Liver (tissue), 9 donors: ENCODE data around the gene FBXW11. TPM values are rescaled to one million over a fixed set of nuclear protein-coding genes. Genes with fewer than 3 reads are reported as not detected.

Experiments used
- DNase-seq: peaks from one replicate; pipeline ENCODE4 v3.0.0-alpha.2; 2017; ENCODE audit warnings: low spot score
- H3K27ac ChIP-seq, 2 donors: one replicate each; pipeline ENCODE4 v1.7.0; 2013; ENCODE audit warnings: inconsistent platforms in 2 of 2, low read length in 2 of 2, control low read depth in 1 of 2, low read depth in 1 of 2, mild to moderate bottlenecking in 1 of 2
- H3K27me3 ChIP-seq, 4 donors: one replicate each; pipeline versions ENCODE4 v1.6.1 to v1.7.0; 2013; ENCODE audit warnings: low read length in 3 of 4, inconsistent platforms in 1 of 4, mild to moderate bottlenecking in 1 of 4, moderate library complexity in 1 of 4; ENCODE audit not compliant: control insufficient read depth in 4 of 4, insufficient read depth in 4 of 4
- H3K36me3 ChIP-seq, 4 donors: one replicate each; pipeline versions ENCODE4 v1.6.1 to v1.7.0; 2013; ENCODE audit warnings: low read length in 3 of 4, mild to moderate bottlenecking in 3 of 4, low read depth in 1 of 4, moderate library complexity in 1 of 4; ENCODE audit not compliant: control insufficient read depth in 4 of 4, insufficient read depth in 3 of 4
- H3K4me1 ChIP-seq, 4 donors: one replicate each; pipeline versions ENCODE4 v1.6.1 to v1.7.0; 2013; ENCODE audit warnings: low read length in 3 of 4, mild to moderate bottlenecking in 3 of 4, moderate library complexity in 1 of 4; ENCODE audit not compliant: control insufficient read depth in 4 of 4, insufficient read depth in 4 of 4
- H3K4me3 ChIP-seq, 3 donors: one replicate each; pipeline versions ENCODE4 v1.6.1 to v1.7.0; 2013; ENCODE audit warnings: low read length in 3 of 3, control low read depth in 1 of 3, low read depth in 1 of 3, mild to moderate bottlenecking in 1 of 3
- H3K9ac ChIP-seq, 2 donors: one replicate each; pipeline ENCODE4 v1.7.0; 2013; ENCODE audit warnings: low read length in 2 of 2, mild to moderate bottlenecking in 2 of 2, moderate library complexity in 2 of 2, control low read depth in 1 of 2, low read depth in 1 of 2
- H3K9me3 ChIP-seq, 4 donors: one replicate each; pipeline versions ENCODE4 v1.6.1 to v1.7.0; 2013; ENCODE audit warnings: low read length in 3 of 4; ENCODE audit not compliant: control insufficient read depth in 4 of 4
- CTCF ChIP-seq: fragments of 150-350 bp; IDR thresholded peaks from 2 replicates; pipeline ENCODE4 v1.5.1; 2017; ENCODE audit warnings: improper control_type of control experiment, low read depth, low read length; ENCODE audit not compliant: missing input control
- EGR1 ChIP-seq, 2 donors: IDR thresholded peaks; 2 replicates each; pipeline ENCODE4 v1.6.1; 2016 to 2018; ENCODE audit warnings: antibody characterized with exemption in 2 of 2, low read depth in 2 of 2
- FOXA1 ChIP-seq: IDR thresholded peaks from 2 replicates; pipeline ENCODE4 v1.6.1; 2016; ENCODE audit warnings: antibody characterized with exemption
- GABPA ChIP-seq, 2 donors: IDR thresholded peaks in 1 of 2; conservative IDR thresholded peaks in 1 of 2; 2 replicates each; pipeline ENCODE4 v1.6.1; 2016; ENCODE audit warnings: antibody characterized with exemption in 2 of 2, mild to moderate bottlenecking in 1 of 2, moderate library complexity in 1 of 2
- HNF4A ChIP-seq, 2 donors: conservative IDR thresholded peaks; 2 replicates each; pipeline ENCODE4 v1.6.1; 2016; ENCODE audit warnings: antibody characterized with exemption in 2 of 2, mild to moderate bottlenecking in 2 of 2
- HNF4G ChIP-seq: IDR thresholded peaks from 2 replicates; pipeline ENCODE4 v1.6.1; 2016; ENCODE audit warnings: antibody characterized with exemption
- JUND ChIP-seq, 2 donors: IDR thresholded peaks; 2 replicates each; pipeline ENCODE4 v1.6.1; 2016; ENCODE audit warnings: antibody characterized with exemption in 2 of 2
- NR2F2 ChIP-seq: IDR thresholded peaks from 2 replicates; pipeline ENCODE4 v1.6.1; 2016; ENCODE audit warnings: antibody characterized with exemption
- RAD21 ChIP-seq, 2 donors: IDR thresholded peaks; 2 replicates each; pipeline ENCODE4 v1.6.1; 2016; ENCODE audit warnings: antibody characterized with exemption in 2 of 2, mild to moderate bottlenecking in 2 of 2
- RXRA ChIP-seq, 2 donors: IDR thresholded peaks; 2 replicates each; pipeline ENCODE4 v1.6.1; 2017 to 2018; ENCODE audit warnings: antibody characterized with exemption in 2 of 2, mild to moderate bottlenecking in 1 of 2
- SP1 ChIP-seq: IDR thresholded peaks from 2 replicates; pipeline ENCODE4 v1.6.1; 2018; ENCODE audit warnings: antibody characterized with exemption, mild to moderate bottlenecking
- TAF1 ChIP-seq: conservative IDR thresholded peaks from 2 replicates; pipeline ENCODE4 v1.6.1; 2016; ENCODE audit warnings: antibody characterized with exemption, mild to moderate bottlenecking
- YY1 ChIP-seq: IDR thresholded peaks from 2 replicates; pipeline ENCODE4 v1.6.1; 2016; ENCODE audit warnings: antibody characterized with exemption, mild to moderate bottlenecking
- ZBTB33 ChIP-seq: IDR thresholded peaks from 2 replicates; pipeline ENCODE4 v1.6.1; 2016; ENCODE audit warnings: antibody characterized with exemption
- WGBS: extraction: QIAGEN DNeasy Blood & Tissue Kit; methylation state at CpG from one replicate; pipeline ENCODE4 v1.1.7; 2013; 5-methylcytosine and 5-hydroxymethylcytosine counted together
- polyA plus RNA-seq, 2 donors: library from polyadenylated mRNA; stranded (reverse) in 1 of 2; unstranded in 1 of 2; fragments of 200-250 nt in 1 of 2; fragments of >200 nt in 1 of 2; fragmentation: Nextera tagmentation in 1 of 2; extraction: Ambion mirVana in 1 of 2; gene quantifications; one replicate each; pipeline versions ENCODE4 v1.2.1 to v1.2.3, GENCODE V29; 2013 to 2015
- total RNA-seq, 2 donors: library from RNA; depleted of rRNA; stranded (reverse); fragments of >200 nt; gene quantifications; one replicate each; pipeline ENCODE4 v1.2.3, GENCODE V29; 2014
- TF ChIP-seq, protein P1 (sequence below): IDR thresholded peaks from 2 replicates; pipeline ENCODE4 v1.6.1; 2016; ENCODE audit warnings: antibody characterized with exemption
- TF ChIP-seq, protein P2 (sequence below): IDR thresholded peaks from 2 replicates; pipeline ENCODE4 v1.6.1; 2016; ENCODE audit warnings: antibody characterized with exemption, mild to moderate bottlenecking
- donor health status: healthy.
- donor health status: healthy.
- donor health status: healthy.
- donor health status: healthy.
- donor health status: healthy.

Gene FBXW11
- total and polyA plus RNA-seq, 4 donors, result 11.2 to 37.5 (median 22.0) TPM

GRCh38 chr5:171863935-171864334, 142.5 kb downstream of the FBXW11 start:
- Histone ChIP-seq H3K36me3 (peaks cover 4 to 18% (median 10%) of the 10 kb centered on the region in 4 donors), H3K27me3 (no peaks in the 10 kb centered on the region), H3K4me3 (no peak overlapping the region), H3K4me1 (no peaks in the 10 kb centered on the region), H3K27ac (no peak overlapping the region), H3K9me3 (no peaks in the 10 kb centered on the region), H3K9ac (no peak overlapping the region)
- WGBS, result 95% methylated on average over 6 of the region's 6 CpGs
- TF ChIP-seq TAF1 (no peak), HNF4A (conservative IDR thresholded peaks at IDR 0.05) (no peak), HNF4G (no peak), GABPA (IDR thresholded peaks at IDR 0.05 in 1 of 2, conservative IDR thresholded peaks at IDR 0.05 in 1 of 2) (no peak), ZBTB33 (no peak), CTCF (no peak), YY1 (no peak), FOXA1 (no peak), JUND (IDR thresholded peaks at IDR 0.05) (no peak), RAD21 (IDR thresholded peaks at IDR 0.05) (no peak), NR2F2 (no peak), EGR1 (IDR thresholded peaks at IDR 0.05; ENCODE audit: low read depth in 2 of 2) (no peak), RXRA (IDR thresholded peaks at IDR 0.05) (no peak)
- TF ChIP-seq, protein P1, sequence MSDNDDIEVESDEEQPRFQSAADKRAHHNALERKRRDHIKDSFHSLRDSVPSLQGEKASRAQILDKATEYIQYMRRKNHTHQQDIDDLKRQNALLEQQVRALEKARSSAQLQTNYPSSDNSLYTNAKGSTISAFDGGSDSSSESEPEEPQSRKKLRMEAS, result no peak
- no peak for DNase-seq

DNA sequence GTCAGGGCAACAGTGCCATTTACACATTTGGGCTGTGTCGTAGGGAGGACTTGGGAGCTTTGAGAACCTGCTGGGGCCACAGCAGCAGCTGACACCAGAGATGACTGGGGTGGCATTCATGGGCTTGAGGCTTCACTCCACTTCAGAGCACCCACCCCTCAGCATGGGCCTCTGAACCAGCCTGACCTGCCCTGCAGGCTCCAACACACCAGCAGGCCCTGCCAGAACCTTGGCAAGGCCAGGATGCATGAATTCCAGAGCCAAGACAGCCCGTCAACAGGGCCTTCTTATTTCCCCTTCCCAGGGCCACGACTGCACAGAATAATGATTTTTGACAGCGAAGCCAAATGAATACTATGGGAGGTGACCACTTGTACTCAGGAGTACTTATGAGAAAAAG, 143.8 kb downstream of the FBXW11 start:
- Histone ChIP-seq H3K9ac (no peak overlapping the region), H3K9me3 (no peaks in the 10 kb centered on the region), H3K27me3 (no peaks in the 10 kb centered on the region), H3K4me3 (no peak overlapping the region), H3K36me3 (peaks cover 3 to 8% (median 5%) of the 10 kb centered on the region in 4 donors), H3K27ac (no peak overlapping the region), H3K4me1 (no peaks in the 10 kb centered on the region)
- DNase-seq, result no peak
- 97% methylated on average over 4 of the region's 4 CpGs for WGBS
- TF ChIP-seq FOXA1 (no peak), JUND (IDR thresholded peaks at IDR 0.05) (no peak), SP1 (no peak), RAD21 (IDR thresholded peaks at IDR 0.05) (no peak), EGR1 (IDR thresholded peaks at IDR 0.05; ENCODE audit: low read depth in 2 of 2) (no peak), TAF1 (no peak), HNF4G (no peak), RXRA (IDR thresholded peaks at IDR 0.05) (no peak), YY1 (no peak), NR2F2 (no peak), GABPA (IDR thresholded peaks at IDR 0.05 in 1 of 2, conservative IDR thresholded peaks at IDR 0.05 in 1 of 2) (no peak), ZBTB33 (no peak), CTCF (no peak), HNF4A (conservative IDR thresholded peaks at IDR 0.05) (no peak)
- TF ChIP-seq, protein P1, result no peak
- TF ChIP-seq, protein P2, sequence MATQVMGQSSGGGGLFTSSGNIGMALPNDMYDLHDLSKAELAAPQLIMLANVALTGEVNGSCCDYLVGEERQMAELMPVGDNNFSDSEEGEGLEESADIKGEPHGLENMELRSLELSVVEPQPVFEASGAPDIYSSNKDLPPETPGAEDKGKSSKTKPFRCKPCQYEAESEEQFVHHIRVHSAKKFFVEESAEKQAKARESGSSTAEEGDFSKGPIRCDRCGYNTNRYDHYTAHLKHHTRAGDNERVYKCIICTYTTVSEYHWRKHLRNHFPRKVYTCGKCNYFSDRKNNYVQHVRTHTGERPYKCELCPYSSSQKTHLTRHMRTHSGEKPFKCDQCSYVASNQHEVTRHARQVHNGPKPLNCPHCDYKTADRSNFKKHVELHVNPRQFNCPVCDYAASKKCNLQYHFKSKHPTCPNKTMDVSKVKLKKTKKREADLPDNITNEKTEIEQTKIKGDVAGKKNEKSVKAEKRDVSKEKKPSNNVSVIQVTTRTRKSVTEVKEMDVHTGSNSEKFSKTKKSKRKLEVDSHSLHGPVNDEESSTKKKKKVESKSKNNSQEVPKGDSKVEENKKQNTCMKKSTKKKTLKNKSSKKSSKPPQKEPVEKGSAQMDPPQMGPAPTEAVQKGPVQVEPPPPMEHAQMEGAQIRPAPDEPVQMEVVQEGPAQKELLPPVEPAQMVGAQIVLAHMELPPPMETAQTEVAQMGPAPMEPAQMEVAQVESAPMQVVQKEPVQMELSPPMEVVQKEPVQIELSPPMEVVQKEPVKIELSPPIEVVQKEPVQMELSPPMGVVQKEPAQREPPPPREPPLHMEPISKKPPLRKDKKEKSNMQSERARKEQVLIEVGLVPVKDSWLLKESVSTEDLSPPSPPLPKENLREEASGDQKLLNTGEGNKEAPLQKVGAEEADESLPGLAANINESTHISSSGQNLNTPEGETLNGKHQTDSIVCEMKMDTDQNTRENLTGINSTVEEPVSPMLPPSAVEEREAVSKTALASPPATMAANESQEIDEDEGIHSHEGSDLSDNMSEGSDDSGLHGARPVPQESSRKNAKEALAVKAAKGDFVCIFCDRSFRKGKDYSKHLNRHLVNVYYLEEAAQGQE, result no peak
